22Rv1 (cell line): ENCODE measurements around the gene ZNF107.

Source experiments
- H3K27ac ChIP-seq: fragments of 450-650 bp; 2 replicates; pipeline ENCODE4 v1.5.1; 2017
- CTCF ChIP-seq: fragments of 450-650 bp; IDR thresholded peaks from 2 replicates; pipeline ENCODE4 v1.5.1; 2017; ENCODE audit warnings: mild to moderate bottlenecking
- ZFX ChIP-seq: fragments of 450-650 bp; IDR thresholded peaks from 2 replicates; pipeline ENCODE4 v1.6.1; 2017; ENCODE audit warnings: antibody characterized with exemption, borderline replicate concordance

Gene ZNF107

DNA sequence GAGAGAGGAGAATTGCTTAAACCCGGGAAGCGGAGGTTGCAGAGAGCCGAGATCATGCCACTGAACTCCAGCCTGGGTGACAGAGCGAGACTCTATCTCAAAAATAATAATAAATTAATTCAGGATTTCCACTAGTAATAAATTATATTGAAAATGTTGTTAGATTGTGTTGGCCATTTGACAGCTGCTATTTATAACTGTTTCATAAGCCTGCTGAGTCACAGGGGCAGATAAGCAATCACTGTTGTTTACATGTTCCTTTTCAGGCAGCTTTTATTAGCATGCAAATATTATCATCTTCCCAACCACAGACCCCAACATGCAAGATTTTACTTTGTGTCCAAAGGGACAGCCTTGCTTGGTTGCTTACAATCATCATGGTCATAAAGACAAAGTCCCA, 78.7 kb downstream of the ZNF107 start:
- TF ChIP-seq ZFX = no peak
- no peak for TF ChIP-seq CTCF
- H3K27ac ChIP-seq = peak overlapping the region; percentile 19; the same call in 1 of the 2 replicates

DNA sequence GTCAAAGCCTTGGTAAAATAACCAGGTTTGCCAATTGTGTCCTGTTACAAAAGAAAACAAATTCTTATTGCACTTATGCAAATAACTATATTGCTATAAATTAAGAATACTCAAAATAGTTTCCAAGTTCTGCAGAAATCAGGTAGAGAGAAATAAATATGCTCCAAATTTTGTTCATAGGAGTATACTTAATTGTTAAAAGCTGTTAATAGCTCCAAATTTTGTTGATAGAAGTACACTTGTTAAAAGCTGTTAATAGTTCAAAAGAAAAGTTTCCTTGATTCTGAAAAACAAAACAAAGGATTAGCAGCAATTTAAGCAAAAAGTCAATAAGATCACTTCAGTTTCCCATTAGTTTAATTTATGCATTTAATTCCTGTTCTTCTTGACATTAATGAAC, 81.9 kb downstream of the ZNF107 start:
- TF ChIP-seq CTCF (no peak), ZFX (no peak)
- no peak overlapping the region for H3K27ac ChIP-seq

- no peak overlapping the region for H3K27ac ChIP-seq
- TF ChIP-seq CTCF = no peak
These were observed 87.1 kb downstream of the ZNF107 start for GRCh38 chr7:64753032-64753431.

DNA sequence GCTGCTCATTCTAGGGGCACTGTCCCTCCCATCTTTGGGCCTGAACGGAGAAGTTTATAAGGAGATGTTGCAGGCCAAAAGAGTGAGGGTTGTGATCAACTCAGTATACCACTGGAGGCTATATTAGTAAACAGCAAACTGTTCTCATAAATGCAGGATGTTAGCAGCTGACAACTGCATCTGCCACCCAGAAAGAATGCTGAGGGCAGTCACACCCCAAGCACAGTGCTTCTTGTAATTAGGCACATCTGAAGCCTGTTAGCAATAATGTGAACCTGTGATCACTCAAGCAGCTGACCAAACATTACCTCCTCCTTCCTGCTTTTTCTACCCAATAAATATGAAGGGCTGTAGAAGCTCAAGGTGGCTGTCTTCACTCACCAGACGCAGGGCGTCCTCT, 89.9 kb downstream of the ZNF107 start:
- H3K27ac ChIP-seq = no peak overlapping the region
- TF ChIP-seq CTCF (no peak), ZFX (no peak)

DNA sequence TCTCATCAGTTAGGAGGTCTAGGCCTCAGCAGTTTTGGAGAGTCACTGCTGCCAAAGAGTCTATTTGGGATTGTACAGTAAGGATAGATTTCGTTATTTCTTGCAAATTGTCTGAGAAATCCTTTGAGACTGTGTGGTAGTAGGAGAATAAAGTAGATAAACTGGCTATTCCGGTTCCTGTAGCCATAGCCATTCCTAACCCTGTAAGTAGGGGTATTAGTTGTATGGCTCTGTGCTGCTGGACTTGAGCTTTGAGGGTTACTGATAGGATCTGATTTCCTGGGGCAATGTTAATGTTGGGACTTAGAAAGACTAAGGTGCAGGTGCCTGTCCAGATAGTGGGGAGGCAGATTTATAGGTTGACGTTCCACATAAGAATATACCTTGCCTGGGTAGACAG, 92.2 kb downstream of the ZNF107 start:
- TF ChIP-seq ZFX (no peak), CTCF (no peak)

More for the DNA sequence above, 92.2 kb downstream of the ZNF107 start:
- no peak overlapping the region for H3K27ac ChIP-seq
